Peyer's patch (tissue), 4 donors: ENCODE measurements around the gene DNA2. TPM values are rescaled to one million over a fixed set of nuclear protein-coding genes. Genes with fewer than 3 reads are reported as not detected.
"Not testable (repeated sequence)": the region's sequence is repeated elsewhere in the genome, so short reads cannot be mapped to it uniquely, and the experiment has no call there.

Experiments used
- DNase-seq, 3 donors: peaks; one replicate each; pipeline ENCODE4 v3.0.0-alpha.2; 2017 to 2019
- H3K27ac ChIP-seq, 4 donors: fragments of 200-600 bp; sonication (generic); one replicate each; pipeline ENCODE4 v1.5.1; 2016 to 2019
- H3K27me3 ChIP-seq, 2 donors: fragments of 200-600 bp; sonication (generic); one replicate each; pipeline ENCODE4 v1.5.1; 2019
- H3K36me3 ChIP-seq, 3 donors: fragments of 200-600 bp; sonication (generic); one replicate each; pipeline ENCODE4 v1.5.1; 2016 to 2019
- H3K4me1 ChIP-seq, 4 donors: fragments of 200-600 bp; sonication (generic); one replicate each; pipeline ENCODE4 v1.5.1; 2016 to 2019
- H3K4me3 ChIP-seq, 4 donors: fragments of 200-600 bp; sonication (generic); 1 replicate in 3 of 4; 2 replicates in 1 of 4; pipeline ENCODE4 v1.5.1; 2016 to 2019; ENCODE audit warnings: mild to moderate bottlenecking in 1 of 4
- H3K9me3 ChIP-seq, 4 donors: fragments of 200-600 bp; sonication (generic); one replicate each; pipeline ENCODE4 v1.5.1; 2016 to 2019; ENCODE audit warnings: mild to moderate bottlenecking in 1 of 4
- CTCF ChIP-seq, 6 experiments: fragments of 450-650 bp in 4 of 6; fragments of 200-600 bp in 2 of 6; sonication (generic) in 1 of 6; IDR thresholded peaks; one replicate each; pipeline ENCODE4 v1.5.1; 2017 to 2019; ENCODE audit warnings: antibody characterized with exemption in 6 of 6, mild to moderate bottlenecking in 3 of 6, moderate library complexity in 1 of 6
- POLR2A ChIP-seq, 2 donors: fragments of 450-650 bp; IDR thresholded peaks; one replicate each; pipeline ENCODE4 v1.5.1; 2017; ENCODE audit warnings: antibody characterized with exemption in 2 of 2, mild to moderate bottlenecking in 2 of 2, moderate library complexity in 2 of 2
- total RNA-seq, 4 donors: library from RNA; depleted of rRNA; stranded (reverse); fragments of >200 nt; gene quantifications; one replicate each; pipeline ENCODE4 v1.1.0, GENCODE V29; 2016

The DNA2 gene
- total RNA-seq, 4 donors from 2014 or later: 5.0 to 15.4 (median 10.0) TPM

DNA sequence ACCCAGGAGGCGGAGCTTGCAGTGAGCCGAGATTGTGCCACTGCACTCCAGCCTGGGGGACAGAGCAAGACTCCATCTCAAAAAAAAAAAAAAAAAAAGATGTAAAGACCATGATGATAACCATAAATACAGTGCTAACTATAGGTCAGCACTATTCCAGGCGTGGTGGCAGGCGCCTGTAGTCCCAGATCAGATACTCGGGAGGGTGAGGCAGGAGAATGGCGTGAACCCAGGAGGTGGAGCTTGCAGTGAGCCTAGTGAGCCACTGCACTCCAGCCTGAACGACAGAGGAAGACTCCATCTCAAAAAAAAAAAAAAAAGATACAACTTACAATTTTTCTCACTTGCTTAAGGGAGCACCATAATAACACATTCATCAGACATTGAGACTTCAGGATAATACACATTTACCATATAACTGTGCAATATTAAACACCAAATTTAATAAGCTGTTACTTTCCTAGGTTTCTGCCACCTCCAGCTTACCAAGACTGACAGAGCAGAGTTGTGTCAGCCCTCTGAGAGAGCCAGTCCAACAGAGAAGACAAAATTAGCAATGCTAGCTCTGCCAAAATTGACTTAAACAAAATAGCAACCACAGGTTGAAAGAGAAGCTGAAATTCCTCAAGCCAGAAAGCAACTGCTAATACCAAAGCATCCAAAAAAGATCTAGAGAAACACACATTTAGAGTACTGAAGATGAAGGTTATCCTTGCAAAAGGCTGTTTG lies 8.2 kb downstream of the DNA2 start:
- Histone ChIP-seq H3K27ac (no peak overlapping the region), H3K36me3 (peaks cover 0 to 2% (median 0%) of the 10 kb centered on the region in 3 donors), H3K9me3 (no peaks in the 10 kb centered on the region), H3K4me3 (no peak overlapping the region), H3K27me3 (no peaks in the 10 kb centered on the region), H3K4me1 (no peaks in the 10 kb centered on the region)
- TF ChIP-seq POLR2A (IDR thresholded peaks at IDR 0.05) (no peak), CTCF (IDR thresholded peaks at IDR 0.05) (no peak)
- DNase-seq: no peak

DNA sequence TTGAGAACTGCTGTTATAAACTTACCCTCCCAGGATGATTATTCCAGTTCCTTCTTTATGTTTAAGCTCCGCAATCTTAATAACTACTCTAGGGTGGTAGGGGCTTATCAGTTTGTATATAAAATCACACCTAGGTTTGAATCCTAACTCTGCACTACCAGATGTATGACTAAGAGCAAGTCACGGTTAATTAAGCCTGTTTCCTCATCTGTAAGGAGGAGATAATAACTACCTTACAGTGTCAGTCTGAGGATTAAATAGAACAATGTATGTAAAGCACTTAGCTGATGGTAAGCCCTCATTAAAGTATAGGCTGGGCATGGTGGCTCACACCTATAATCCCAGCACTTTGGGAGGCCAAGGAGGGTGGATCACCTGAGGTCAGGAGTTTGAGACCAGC lies 9.2 kb downstream of the DNA2 start:
- Histone ChIP-seq H3K36me3 (peaks cover 0 to 7% (median 0%) of the 10 kb centered on the region in 3 donors), H3K4me1 (no peaks in the 10 kb centered on the region), H3K4me3 (no peak overlapping the region), H3K27ac (no peak overlapping the region), H3K27me3 (no peaks in the 10 kb centered on the region), H3K9me3 (no peaks in the 10 kb centered on the region)
- TF ChIP-seq POLR2A (IDR thresholded peaks at IDR 0.05): no peak
- TF ChIP-seq CTCF (IDR thresholded peaks at IDR 0.05): no peak
- no peak for DNase-seq

DNA sequence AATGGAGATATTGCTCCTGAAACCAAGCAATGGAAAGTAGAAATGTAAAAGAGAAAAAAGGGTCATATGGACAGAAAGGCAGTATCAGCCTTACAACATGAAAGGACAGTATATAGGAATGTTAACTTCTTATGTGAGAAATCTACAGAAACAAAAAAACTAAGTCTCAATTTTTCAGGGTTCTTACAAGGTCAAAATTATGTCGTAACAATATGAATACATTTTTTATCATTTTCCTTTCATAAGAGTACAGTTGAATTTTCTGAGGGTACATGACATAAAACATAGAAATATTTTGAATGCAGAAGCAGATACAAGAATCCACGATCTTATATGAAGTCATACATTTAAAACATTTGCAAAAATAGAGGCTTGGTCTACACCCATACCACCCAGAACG lies 10.7 kb downstream of the DNA2 start:
- H3K36me3 ChIP-seq: peaks cover 0 to 7% (median 0%) of the 10 kb centered on the region in 3 donors
- H3K27ac ChIP-seq: no peak overlapping the region
- no peak overlapping the region for H3K4me3 ChIP-seq
- H3K4me1 ChIP-seq: no peaks in the 10 kb centered on the region
- no peaks in the 10 kb centered on the region for H3K27me3 ChIP-seq
- TF ChIP-seq POLR2A (IDR thresholded peaks at IDR 0.05) (no peak), CTCF (IDR thresholded peaks at IDR 0.05) (no peak)
- no peaks in the 10 kb centered on the region for H3K9me3 ChIP-seq
- no peak for DNase-seq

- not testable (repeated sequence) for H3K36me3 ChIP-seq, H3K4me3 ChIP-seq, H3K4me1 ChIP-seq, DNase-seq, H3K27ac ChIP-seq, H3K9me3 ChIP-seq, H3K27me3 ChIP-seq
Measured at GRCh38 chr10:68449698-68450097, 22.1 kb downstream of the DNA2 start.

- H3K36me3 ChIP-seq: no peaks in the 10 kb centered on the region
- H3K4me3 ChIP-seq: no peak overlapping the region
- TF ChIP-seq CTCF (IDR thresholded peaks at IDR 0.05) (no peak), POLR2A (IDR thresholded peaks at IDR 0.05) (no peak)
- H3K27me3 ChIP-seq: no peaks in the 10 kb centered on the region
- DNase-seq: no peak
- no peak overlapping the region for H3K27ac ChIP-seq
- no peaks in the 10 kb centered on the region for H3K9me3 ChIP-seq
- no peaks in the 10 kb centered on the region for H3K4me1 ChIP-seq
Measured at GRCh38 chr10:68446179-68446578, 25.6 kb downstream of the DNA2 start.

DNA sequence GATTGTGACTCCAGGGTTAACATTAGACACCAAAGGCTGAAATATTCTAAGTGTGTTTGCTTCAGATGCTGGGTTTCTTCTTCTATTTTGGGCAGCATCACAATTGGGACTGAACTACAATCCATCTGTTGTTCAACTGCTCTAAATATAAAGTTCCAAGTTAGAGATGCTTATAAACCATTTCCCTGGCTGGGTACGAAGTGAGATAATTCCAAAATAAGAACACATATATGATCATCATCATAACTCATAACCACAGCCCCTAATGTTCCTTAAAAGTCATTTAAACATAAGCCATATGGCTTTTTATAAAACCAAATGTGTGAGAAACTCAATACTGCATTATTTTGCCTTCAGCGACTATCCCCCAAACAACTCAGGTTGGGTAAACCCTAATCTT lies 28.8 kb downstream of the DNA2 start:
- no peaks in the 10 kb centered on the region for H3K9me3 ChIP-seq
- no peak for TF ChIP-seq POLR2A (IDR thresholded peaks at IDR 0.05)
- no peak for TF ChIP-seq CTCF (IDR thresholded peaks at IDR 0.05)
- H3K27ac ChIP-seq: no peak overlapping the region

More for the DNA sequence above, 28.8 kb downstream of the DNA2 start:
- DNase-seq: no peak
- no peaks in the 10 kb centered on the region for H3K36me3 ChIP-seq
- no peak overlapping the region for H3K4me3 ChIP-seq
- no peaks in the 10 kb centered on the region for H3K27me3 ChIP-seq
- H3K4me1 ChIP-seq: no peaks in the 10 kb centered on the region
